KMS-11 (cell line): ENCODE measurements around the gene KLKB1.

Experiments
- H2AFZ ChIP-seq: fragments of 200-600 bp; sonication (generic); 2 replicates; pipeline ENCODE4 v1.6.1; 2016; ENCODE audit warnings: antibody characterized with exemption, mixed run types, low read depth
- H3K27ac ChIP-seq: fragments of 200-600 bp; sonication (generic); 2 replicates; pipeline ENCODE4 v1.6.1; 2016; ENCODE audit warnings: mild to moderate bottlenecking, mixed run types
- H3K27me3 ChIP-seq: fragments of 200-600 bp; sonication (generic); 2 replicates; pipeline ENCODE4 v1.6.1; 2017; ENCODE audit warnings: mild to moderate bottlenecking, low read depth, mixed run types, moderate library complexity; ENCODE audit not compliant: insufficient read depth
- H3K36me3 ChIP-seq: fragments of 200-600 bp; sonication (generic); 2 replicates; pipeline ENCODE4 v1.6.1; 2017; ENCODE audit warnings: mild to moderate bottlenecking, mixed run types; ENCODE audit not compliant: insufficient read depth
- H3K4me1 ChIP-seq: fragments of 200-600 bp; sonication (generic); 2 replicates; pipeline ENCODE4 v1.6.1; 2016; ENCODE audit warnings: mild to moderate bottlenecking, low read depth, mixed run types; ENCODE audit not compliant: poor library complexity, severe bottlenecking
- H3K4me2 ChIP-seq: fragments of 200-600 bp; sonication (generic); 2 replicates; pipeline ENCODE4 v1.7.0; 2016; ENCODE audit warnings: mild to moderate bottlenecking, mixed run types
- H3K4me3 ChIP-seq: fragments of 200-600 bp; sonication (generic); IDR thresholded peaks from 2 replicates; pipeline ENCODE4 v1.6.1; 2017; ENCODE audit warnings: low read depth, low read length, mixed read lengths; ENCODE audit not compliant: insufficient read depth
- H3K79me2 ChIP-seq: fragments of 200-600 bp; sonication (generic); 2 replicates; pipeline ENCODE4 v1.6.1; 2016; ENCODE audit warnings: low read depth, mixed run types; ENCODE audit not compliant: insufficient read depth
- H3K9ac ChIP-seq: fragments of 200-600 bp; sonication (generic); 2 replicates; pipeline ENCODE4 v1.6.1; 2016; ENCODE audit warnings: mild to moderate bottlenecking, mixed run types
- H4K20me1 ChIP-seq: fragments of 200-600 bp; sonication (generic); 2 replicates; pipeline ENCODE4 v1.6.1; 2016; ENCODE audit warnings: mild to moderate bottlenecking, mixed run types; ENCODE audit not compliant: insufficient read depth
- CTCF ChIP-seq: fragments of 200-600 bp; sonication (generic); conservative IDR thresholded peaks from 2 replicates; pipeline ENCODE4 v1.6.1; 2017; ENCODE audit warnings: low read depth, mild to moderate bottlenecking, antibody characterized with exemption, low read length, moderate library complexity, mixed read lengths

Gene KLKB1

GRCh38 chr4:186249785-186250754 lies 22.8 kb downstream of the KLKB1 start:
- H3K36me3 ChIP-seq = no peaks in the 10 kb centered on the region
- no peaks in the 10 kb centered on the region for H3K27me3 ChIP-seq
- no peak overlapping the region for H2AFZ ChIP-seq
- H4K20me1 ChIP-seq = no peaks in the 10 kb centered on the region
- no peaks in the 10 kb centered on the region for H3K79me2 ChIP-seq
- no peak overlapping the region for H3K4me3 ChIP-seq
- no peak overlapping the region for H3K4me2 ChIP-seq
- H3K4me1 ChIP-seq = peaks cover 7% of the 10 kb centered on the region
- no peak for TF ChIP-seq CTCF
- H3K9ac ChIP-seq = no peak overlapping the region
- H3K27ac ChIP-seq = no peak overlapping the region

- Histone ChIP-seq H2AFZ (no peak overlapping the region), H3K4me1 (peaks cover 7% of the 10 kb centered on the region), H3K27me3 (no peaks in the 10 kb centered on the region), H3K4me2 (no peak overlapping the region), H3K4me3 (no peak overlapping the region), H3K27ac (no peak overlapping the region), H3K9ac (no peak overlapping the region), H3K36me3 (no peaks in the 10 kb centered on the region), H3K79me2 (no peaks in the 10 kb centered on the region), H4K20me1 (no peaks in the 10 kb centered on the region)
- no peak for TF ChIP-seq CTCF
Observed at GRCh38 chr4:186250760-186251159, 23.5 kb downstream of the KLKB1 start.

GRCh38 chr4:186255122-186255521 lies 27.8 kb downstream of the KLKB1 start:
- H3K4me3 ChIP-seq = no peak overlapping the region
- H3K27me3 ChIP-seq = no peaks in the 10 kb centered on the region
- H4K20me1 ChIP-seq = no peaks in the 10 kb centered on the region
- no peak for TF ChIP-seq CTCF
- no peaks in the 10 kb centered on the region for H3K79me2 ChIP-seq
- H2AFZ ChIP-seq = no peak overlapping the region
- no peak overlapping the region for H3K4me2 ChIP-seq
- H3K27ac ChIP-seq = no peak overlapping the region
- no peaks in the 10 kb centered on the region for H3K36me3 ChIP-seq
- H3K9ac ChIP-seq = no peak overlapping the region
- H3K4me1 ChIP-seq = peaks cover 4% of the 10 kb centered on the region

GRCh38 chr4:186258216-186258811 lies 31.0 kb downstream of the KLKB1 start:
- Histone ChIP-seq H4K20me1 (no peaks in the 10 kb centered on the region), H3K27me3 (no peaks in the 10 kb centered on the region), H3K27ac (no peak overlapping the region), H3K79me2 (no peaks in the 10 kb centered on the region), H3K4me1 (no peaks in the 10 kb centered on the region), H3K36me3 (no peaks in the 10 kb centered on the region), H3K4me3 (no peak overlapping the region), H3K4me2 (no peak overlapping the region), H2AFZ (no peak overlapping the region), H3K9ac (no peak overlapping the region)
- TF ChIP-seq CTCF = no peak
